CD14-positive monocyte (primary cell): ENCODE data around the gene S1PR2. TPM values are rescaled to one million over a fixed set of nuclear protein-coding genes. Genes with fewer than 3 reads are reported as not detected.
A peak's percentile ranks its signal among the peaks of the same experiment; 100 is the strongest.

Experiments
- DNase-seq, 3 donors: peaks; one replicate each; pipeline ENCODE4 v3.0.0-alpha.2; 2011 to 2022
- H2AFZ ChIP-seq: 2 replicates; pipeline ENCODE4 v1.6.0; 2012; ENCODE audit warnings: mild to moderate bottlenecking, low read depth, low read length, inconsistent platforms; ENCODE audit not compliant: insufficient read depth, poor library complexity, severe bottlenecking
- H3K27ac ChIP-seq, 2 donors: 1 replicate in 1 of 2; 2 replicates in 1 of 2; pipeline ENCODE4 v1.5.1; 2012 to 2013; ENCODE audit warnings: low read length in 2 of 2, control low read depth in 1 of 2, inconsistent platforms in 1 of 2, low read depth in 1 of 2, mild to moderate bottlenecking in 1 of 2
- H3K27me3 ChIP-seq, 2 donors: one replicate each; pipeline versions ENCODE4 v1.6.0 to v1.6.1; 2011 to 2013; ENCODE audit warnings: low read length in 2 of 2; ENCODE audit not compliant: control insufficient read depth in 2 of 2, insufficient read depth in 2 of 2
- H3K36me3 ChIP-seq, 2 donors: replicated peaks in 1 of 2; 1 replicate in 1 of 2; 2 replicates in 1 of 2; pipeline versions ENCODE4 v1.5.1 to v1.6.1; 2012 to 2013; ENCODE audit warnings: low read length in 2 of 2, control low read depth in 1 of 2, inconsistent platforms in 1 of 2, mild to moderate bottlenecking in 1 of 2; ENCODE audit not compliant: insufficient read depth in 2 of 2, control insufficient read depth in 1 of 2
- H3K4me1 ChIP-seq, 2 donors: 1 replicate in 1 of 2; 2 replicates in 1 of 2; pipeline versions ENCODE4 v1.5.1 to v1.6.1; 2012 to 2013; ENCODE audit warnings: low read length in 2 of 2, control low read depth in 1 of 2, inconsistent platforms in 1 of 2, mild to moderate bottlenecking in 1 of 2, moderate library complexity in 1 of 2; ENCODE audit not compliant: insufficient read depth in 2 of 2, control insufficient read depth in 1 of 2
- H3K4me2 ChIP-seq: replicated peaks from 2 replicates; pipeline ENCODE3; 2012; ENCODE audit warnings: low read length, moderate library complexity, mild to moderate bottlenecking; ENCODE audit not compliant: poor library complexity, severe bottlenecking; ENCODE audit errors: extremely low read depth
- H3K4me3 ChIP-seq, 3 experiments: fragments of 200-600 bp in 1 of 3; sonication (generic) in 1 of 3; replicated peaks in 1 of 3; 1 replicate in 2 of 3; 2 replicates in 1 of 3; pipeline ENCODE4 v1.5.1; 2011 to 2013; ENCODE audit warnings: low read length in 3 of 3, mild to moderate bottlenecking in 3 of 3, control low read depth in 2 of 3, low read depth in 2 of 3, inconsistent platforms in 1 of 3, moderate library complexity in 1 of 3
- H3K79me2 ChIP-seq: 2 replicates; pipeline ENCODE4 v1.6.0; 2012; ENCODE audit warnings: mild to moderate bottlenecking, control low read depth, inconsistent platforms, low read length, moderate library complexity; ENCODE audit not compliant: insufficient read depth
- H3K9ac ChIP-seq: 2 replicates; pipeline ENCODE4 v1.6.0; 2017; ENCODE audit warnings: low read length, mild to moderate bottlenecking; ENCODE audit not compliant: insufficient read depth, poor library complexity, severe bottlenecking
- H3K9me3 ChIP-seq, 2 donors: replicated peaks in 1 of 2; 1 replicate in 1 of 2; 2 replicates in 1 of 2; pipeline versions ENCODE4 v1.5.1 to v1.6.1; 2012 to 2013; ENCODE audit warnings: low read length in 2 of 2, control low read depth in 1 of 2; ENCODE audit not compliant: control insufficient read depth in 1 of 2, insufficient read depth in 1 of 2
- H4K20me1 ChIP-seq: 2 replicates; pipeline ENCODE4 v1.6.0; 2012; ENCODE audit warnings: mild to moderate bottlenecking, low read length, control low read depth, moderate library complexity; ENCODE audit not compliant: insufficient read depth
- H3K27ac Mint-ChIP-seq, 7 donors: one replicate each; pipeline ENCODE4 v1.8.0; 2020; ENCODE audit warnings: mild to moderate bottlenecking in 7 of 7, mixed read lengths in 7 of 7, moderate library complexity in 6 of 7, inconsistent platforms in 2 of 7
- H3K27me3 Mint-ChIP-seq, 3 donors: one replicate each; pipeline ENCODE4 v1.8.0; 2021 to 2022; ENCODE audit warnings: low read depth in 3 of 3, mild to moderate bottlenecking in 3 of 3, mixed read lengths in 3 of 3, moderate library complexity in 3 of 3, inconsistent platforms in 1 of 3
- H3K36me3 Mint-ChIP-seq, 2 donors: one replicate each; pipeline ENCODE4 v1.8.0; 2020; ENCODE audit warnings: mixed read lengths in 2 of 2, inconsistent platforms in 1 of 2, mild to moderate bottlenecking in 1 of 2
- H3K4me1 Mint-ChIP-seq: one replicate; pipeline ENCODE4 v1.8.0; 2020; ENCODE audit warnings: mild to moderate bottlenecking, mixed read lengths
- H3K4me3 Mint-ChIP-seq, 2 donors: one replicate each; pipeline ENCODE4 v1.8.0; 2020; ENCODE audit warnings: mild to moderate bottlenecking in 2 of 2, mixed read lengths in 2 of 2, moderate library complexity in 1 of 2
- H3K9me3 Mint-ChIP-seq, 7 donors: one replicate each; pipeline ENCODE4 v1.8.0; 2020 to 2022; ENCODE audit warnings: mixed read lengths in 7 of 7, mild to moderate bottlenecking in 6 of 7, moderate library complexity in 6 of 7, inconsistent platforms in 2 of 7
- CTCF ChIP-seq: fragments of 200-600 bp; IDR thresholded peaks from one replicate; pipeline ENCODE4 v1.8.0; 2022; ENCODE audit warnings: antibody characterized with exemption, mild to moderate bottlenecking
- WGBS: methylation state at CpG from one replicate; pipeline ENCODE4 v1.1.5; 2013; ENCODE audit warnings: missing lambda C conversion rate; ENCODE audit not compliant: insufficient coverage; 5-methylcytosine and 5-hydroxymethylcytosine counted together
- intact Hi-C, 2 donors: fragments of 100-400 bp; cut with micrococcal nuclease; formaldehyde crosslinking; loops; one replicate each; pipeline versions ENCODE4 v1.15.0 to v1.15.1; 2023
- polyA plus RNA-seq, 3 donors: library from polyadenylated mRNA; depleted of rRNA in 1 of 3; unstranded in 2 of 3; stranded (reverse) in 1 of 3; fragments of 300-500 nt in 2 of 3; fragments of >200 nt in 1 of 3; fragmentation: Illumina TruSeq in 2 of 3; gene quantifications; 1 replicate in 2 of 3; 2 replicates in 1 of 3; pipeline ENCODE4 v1.2.3, GENCODE V29; 2012 to 2021

Gene S1PR2
- polyA plus RNA-seq, 3 donors, result 0.40 to 2.0 (median 0.55) TPM

GRCh38 chr19:10192922-10193321 is 38.2 kb downstream of the S1PR2 start:
- intact Hi-C loops, result loop anchor here (5.0 to 10.0 kb wide), 3 partner anchors 59 to 88 kb away; partner anchors contain the start of genes ANGPTL6 (in 1 of the 2), MRPL4 (in 1 of the 2) and PPAN (in 1 of the 2)
- TF ChIP-seq CTCF, result no peak
- Histone ChIP-seq H3K36me3 (peaks cover 4 to 13% of the 10 kb centered on the region in 2 donors), H3K4me2 (no peak overlapping the region), H3K9me3 (no peaks in the 10 kb centered on the region), H4K20me1 (peaks cover 32% of the 10 kb centered on the region), H3K27me3 (no peaks in the 10 kb centered on the region), H3K79me2 (peaks cover 70% of the 10 kb centered on the region), H3K9ac (no peak overlapping the region), H3K4me3 (no peak overlapping the region), H3K27ac (no peak overlapping the region), H3K4me1 (peaks cover 23 to 33% of the 10 kb centered on the region in 2 donors), H2AFZ (no peak overlapping the region)
- whole genome bisulfite sequencing, result 100% methylated on average over 1 of the region's 6 CpGs
- Mint-ChIP-seq H3K9me3 (no peaks in the 10 kb centered on the region), H3K4me1 (peaks cover 19% of the 10 kb centered on the region), H3K27me3 (peaks cover 0 to 1% (median 0%) of the 10 kb centered on the region in 3 donors), H3K36me3 (peaks cover 14 to 21% of the 10 kb centered on the region in 2 donors), H3K27ac (peak overlapping the region in 2 of 7 donors; percentile 65 to 77), H3K4me3 (no peak overlapping the region)
- no peak for DNase-seq

GRCh38 chr19:10191347-10191746 is 39.8 kb downstream of the S1PR2 start:
- peaks cover 86% of the 10 kb centered on the region for H3K79me2 ChIP-seq
- H2AFZ ChIP-seq, result no peak overlapping the region
- peaks cover 12 to 28% of the 10 kb centered on the region in 2 donors for H3K36me3 ChIP-seq
- H4K20me1 ChIP-seq, result peaks cover 44% of the 10 kb centered on the region
- H3K9ac ChIP-seq, result no peak overlapping the region
- TF ChIP-seq CTCF, result no peak
- H3K4me3 ChIP-seq, result no peak overlapping the region
- H3K4me3 Mint-ChIP-seq, result no peak overlapping the region
- H3K27ac ChIP-seq, result no peak overlapping the region
- peaks cover 0 to 1% (median 0%) of the 10 kb centered on the region in 3 donors for H3K27me3 Mint-ChIP-seq
- peaks cover 14 to 24% of the 10 kb centered on the region in 2 donors for H3K4me1 ChIP-seq
- no peak for DNase-seq
- intact Hi-C loops, result loop anchor here (5.0 to 10.0 kb wide), 3 partner anchors 61 to 87 kb away; partner anchors contain the start of genes ANGPTL6 (in 1 of the 2), MRPL4 (in 1 of the 2) and PPAN (in 1 of the 2)
- peaks cover 18 to 32% of the 10 kb centered on the region in 2 donors for H3K36me3 Mint-ChIP-seq
- H3K9me3 ChIP-seq, result no peaks in the 10 kb centered on the region
- H3K27me3 ChIP-seq, result no peaks in the 10 kb centered on the region
- no peaks in the 10 kb centered on the region for H3K9me3 Mint-ChIP-seq
- H3K4me1 Mint-ChIP-seq, result peaks cover 17% of the 10 kb centered on the region
- 86% methylated on average over 2 of the region's 2 CpGs for WGBS
- no peak overlapping the region for H3K27ac Mint-ChIP-seq
- H3K4me2 ChIP-seq, result no peak overlapping the region
